ENCODE results near the gene DUSP16. TPM values are rescaled to one million over a fixed set of nuclear protein-coding genes. Genes with fewer than 3 reads are reported as not detected.

Gene DUSP16
- polyA plus RNA-seq, 1 donor from 2014 or later: 42.5 TPM

DNA sequence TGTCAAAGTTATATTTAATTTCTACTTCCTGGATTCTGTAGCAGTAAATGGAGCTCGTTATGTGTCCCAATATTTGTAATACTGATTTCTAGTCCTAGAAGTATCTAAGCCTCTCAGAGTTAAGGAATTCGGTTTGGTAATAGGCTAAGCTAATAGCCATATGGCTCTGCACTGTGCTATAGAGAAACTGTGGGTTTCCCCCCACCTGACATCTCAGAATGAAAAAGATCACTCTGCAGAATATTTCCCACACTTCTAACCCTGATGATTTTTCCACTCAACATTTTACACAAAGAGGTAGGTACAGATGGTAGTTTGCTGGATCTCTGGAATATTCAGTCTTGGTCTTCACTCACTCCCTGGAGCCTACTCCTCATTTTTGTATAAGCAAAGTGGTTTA, 134.6 kb downstream of the DUSP16 start:
- Histone ChIP-seq H4K20me1 (ENCODE audit: insufficient read depth) (no peaks in the 10 kb centered on the region), H3K36me3 (ENCODE audit: insufficient read depth, low read length) (no peaks in the 10 kb centered on the region), H3K4me2 (ENCODE audit: low read length) (no peak overlapping the region), H2AFZ (ENCODE audit: low read depth, low read length) (no peak overlapping the region), H3K27ac (ENCODE audit: low read length) (no peak overlapping the region), H3F3A (ENCODE audit: insufficient read depth, low read length, poor library complexity, severe bottlenecking) (no peaks in the 10 kb centered on the region), H3K27me3 (ENCODE audit: insufficient read depth, low read depth, low read length) (no peaks in the 10 kb centered on the region), H3K4me3 (ENCODE audit: low read length) (no peak overlapping the region), H3K9me2 (ENCODE audit: insufficient read depth, low read length) (no peaks in the 10 kb centered on the region), H3K9ac (ENCODE audit: low read length) (no peak overlapping the region), H3K9me3 (ENCODE audit: low read length) (peaks cover 3% of the 10 kb centered on the region), H3K79me2 (replicated peaks; ENCODE audit: insufficient read depth, low read length) (no peaks in the 10 kb centered on the region)
- TF ChIP-seq, protein P1, sequence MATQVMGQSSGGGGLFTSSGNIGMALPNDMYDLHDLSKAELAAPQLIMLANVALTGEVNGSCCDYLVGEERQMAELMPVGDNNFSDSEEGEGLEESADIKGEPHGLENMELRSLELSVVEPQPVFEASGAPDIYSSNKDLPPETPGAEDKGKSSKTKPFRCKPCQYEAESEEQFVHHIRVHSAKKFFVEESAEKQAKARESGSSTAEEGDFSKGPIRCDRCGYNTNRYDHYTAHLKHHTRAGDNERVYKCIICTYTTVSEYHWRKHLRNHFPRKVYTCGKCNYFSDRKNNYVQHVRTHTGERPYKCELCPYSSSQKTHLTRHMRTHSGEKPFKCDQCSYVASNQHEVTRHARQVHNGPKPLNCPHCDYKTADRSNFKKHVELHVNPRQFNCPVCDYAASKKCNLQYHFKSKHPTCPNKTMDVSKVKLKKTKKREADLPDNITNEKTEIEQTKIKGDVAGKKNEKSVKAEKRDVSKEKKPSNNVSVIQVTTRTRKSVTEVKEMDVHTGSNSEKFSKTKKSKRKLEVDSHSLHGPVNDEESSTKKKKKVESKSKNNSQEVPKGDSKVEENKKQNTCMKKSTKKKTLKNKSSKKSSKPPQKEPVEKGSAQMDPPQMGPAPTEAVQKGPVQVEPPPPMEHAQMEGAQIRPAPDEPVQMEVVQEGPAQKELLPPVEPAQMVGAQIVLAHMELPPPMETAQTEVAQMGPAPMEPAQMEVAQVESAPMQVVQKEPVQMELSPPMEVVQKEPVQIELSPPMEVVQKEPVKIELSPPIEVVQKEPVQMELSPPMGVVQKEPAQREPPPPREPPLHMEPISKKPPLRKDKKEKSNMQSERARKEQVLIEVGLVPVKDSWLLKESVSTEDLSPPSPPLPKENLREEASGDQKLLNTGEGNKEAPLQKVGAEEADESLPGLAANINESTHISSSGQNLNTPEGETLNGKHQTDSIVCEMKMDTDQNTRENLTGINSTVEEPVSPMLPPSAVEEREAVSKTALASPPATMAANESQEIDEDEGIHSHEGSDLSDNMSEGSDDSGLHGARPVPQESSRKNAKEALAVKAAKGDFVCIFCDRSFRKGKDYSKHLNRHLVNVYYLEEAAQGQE (IDR thresholded peaks at IDR 0.05; ENCODE audit: borderline replicate concordance): no peak
- TF ChIP-seq EZH2 (IDR thresholded peaks at IDR 0.05; ENCODE audit: borderline replicate concordance, insufficient read depth, low read length, poor library complexity, severe bottlenecking): no peak
- TF ChIP-seq, protein P2, sequence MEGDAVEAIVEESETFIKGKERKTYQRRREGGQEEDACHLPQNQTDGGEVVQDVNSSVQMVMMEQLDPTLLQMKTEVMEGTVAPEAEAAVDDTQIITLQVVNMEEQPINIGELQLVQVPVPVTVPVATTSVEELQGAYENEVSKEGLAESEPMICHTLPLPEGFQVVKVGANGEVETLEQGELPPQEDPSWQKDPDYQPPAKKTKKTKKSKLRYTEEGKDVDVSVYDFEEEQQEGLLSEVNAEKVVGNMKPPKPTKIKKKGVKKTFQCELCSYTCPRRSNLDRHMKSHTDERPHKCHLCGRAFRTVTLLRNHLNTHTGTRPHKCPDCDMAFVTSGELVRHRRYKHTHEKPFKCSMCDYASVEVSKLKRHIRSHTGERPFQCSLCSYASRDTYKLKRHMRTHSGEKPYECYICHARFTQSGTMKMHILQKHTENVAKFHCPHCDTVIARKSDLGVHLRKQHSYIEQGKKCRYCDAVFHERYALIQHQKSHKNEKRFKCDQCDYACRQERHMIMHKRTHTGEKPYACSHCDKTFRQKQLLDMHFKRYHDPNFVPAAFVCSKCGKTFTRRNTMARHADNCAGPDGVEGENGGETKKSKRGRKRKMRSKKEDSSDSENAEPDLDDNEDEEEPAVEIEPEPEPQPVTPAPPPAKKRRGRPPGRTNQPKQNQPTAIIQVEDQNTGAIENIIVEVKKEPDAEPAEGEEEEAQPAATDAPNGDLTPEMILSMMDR (IDR thresholded peaks at IDR 0.05; ENCODE audit: poor library complexity, severe bottlenecking): no peak
- TF ChIP-seq TAF1 (IDR thresholded peaks at IDR 0.05; ENCODE audit: low read depth): no peak
- no peak for TF ChIP-seq EP300 (conservative IDR thresholded peaks at IDR 0.05; ENCODE audit: poor library complexity, severe bottlenecking)
- TF ChIP-seq POLR2AphosphoS5 (IDR thresholded peaks at IDR 0.05): no peak
- TF ChIP-seq SMC3 (conservative IDR thresholded peaks at IDR 0.05; ENCODE audit: poor library complexity): no peak
- no peak for TF ChIP-seq MXI1 (conservative IDR thresholded peaks at IDR 0.05; ENCODE audit: poor library complexity, severe bottlenecking)
- TF ChIP-seq RAD21 (conservative IDR thresholded peaks at IDR 0.05): no peak

DNA sequence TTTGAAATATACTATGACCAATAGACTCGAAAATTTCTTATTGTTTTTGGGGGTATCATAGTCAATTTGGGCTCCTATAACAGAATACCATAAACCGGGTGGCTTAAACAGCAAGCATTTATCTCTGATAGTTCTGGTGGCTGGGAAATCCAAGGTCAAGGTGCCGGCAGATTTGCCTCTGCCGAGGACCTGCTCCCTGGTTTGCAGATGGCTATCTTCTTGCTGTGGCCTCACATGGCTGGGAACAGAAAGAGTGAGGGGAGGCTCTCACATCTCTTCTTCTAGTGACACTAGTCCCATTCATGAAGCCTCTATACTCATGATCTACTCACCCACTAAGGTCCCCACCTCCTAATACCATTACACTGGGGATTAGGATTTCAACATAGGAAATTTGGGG, 135.1 kb downstream of the DUSP16 start:
- Histone ChIP-seq H3K4me3 (ENCODE audit: low read length) (no peak overlapping the region), H3K36me3 (ENCODE audit: insufficient read depth, low read length) (no peaks in the 10 kb centered on the region), H3K79me2 (replicated peaks; ENCODE audit: insufficient read depth, low read length) (no peaks in the 10 kb centered on the region), H3K9me2 (ENCODE audit: insufficient read depth, low read length) (no peaks in the 10 kb centered on the region), H3K27me3 (ENCODE audit: insufficient read depth, low read depth, low read length) (no peaks in the 10 kb centered on the region), H3F3A (ENCODE audit: insufficient read depth, low read length, poor library complexity, severe bottlenecking) (no peaks in the 10 kb centered on the region), H2AFZ (ENCODE audit: low read depth, low read length) (no peak overlapping the region), H4K20me1 (ENCODE audit: insufficient read depth) (no peaks in the 10 kb centered on the region), H3K27ac (ENCODE audit: low read length) (no peak overlapping the region), H3K9ac (ENCODE audit: low read length) (no peak overlapping the region), H3K4me2 (ENCODE audit: low read length) (no peak overlapping the region), H3K9me3 (ENCODE audit: low read length) (peaks cover 4% of the 10 kb centered on the region)
- no peak for TF ChIP-seq POLR2AphosphoS5 (IDR thresholded peaks at IDR 0.05)
- TF ChIP-seq EP300 (conservative IDR thresholded peaks at IDR 0.05; ENCODE audit: poor library complexity, severe bottlenecking): no peak
- no peak for TF ChIP-seq TAF1 (IDR thresholded peaks at IDR 0.05; ENCODE audit: low read depth)
- no peak for TF ChIP-seq MXI1 (conservative IDR thresholded peaks at IDR 0.05; ENCODE audit: poor library complexity, severe bottlenecking)
- no peak for TF ChIP-seq SMC3 (conservative IDR thresholded peaks at IDR 0.05; ENCODE audit: poor library complexity)
- TF ChIP-seq, protein P2 (IDR thresholded peaks at IDR 0.05; ENCODE audit: poor library complexity, severe bottlenecking): no peak
- no peak for TF ChIP-seq EZH2 (IDR thresholded peaks at IDR 0.05; ENCODE audit: borderline replicate concordance, insufficient read depth, low read length, poor library complexity, severe bottlenecking)
- TF ChIP-seq RAD21 (conservative IDR thresholded peaks at IDR 0.05): no peak
- TF ChIP-seq, protein P1 (IDR thresholded peaks at IDR 0.05; ENCODE audit: borderline replicate concordance): no peak

All from neural cell (in vitro differentiated cells).